Neural progenitor cell (in vitro differentiated cells): ENCODE results near the gene SMC4. TPM values are rescaled to one million over a fixed set of nuclear protein-coding genes. Genes with fewer than 3 reads are reported as not detected.

Source experiments
- DNase-seq: peaks from one replicate; pipeline ENCODE4 v3.0.0-alpha.2; 2016; ENCODE audit warnings: low spot score
- H2AFZ ChIP-seq: fragments of 200-600 bp; sonication (generic); replicated peaks from 2 replicates; pipeline ENCODE4 v1.6.1; 2016; ENCODE audit warnings: antibody characterized with exemption
- H3F3A ChIP-seq: fragments of 200-600 bp; sonication (generic); 2 replicates; pipeline ENCODE4 v1.6.1; 2016; ENCODE audit warnings: antibody characterized with exemption, low read depth
- H3K27ac ChIP-seq: fragments of 200-600 bp; sonication (generic); 2 replicates; pipeline ENCODE4 v1.5.1; 2016; ENCODE audit warnings: mild to moderate bottlenecking
- H3K27me3 ChIP-seq: fragments of 200-600 bp; sonication (generic); 2 replicates; pipeline ENCODE4 v1.6.1; 2016; ENCODE audit warnings: mild to moderate bottlenecking, moderate library complexity
- H3K36me3 ChIP-seq: fragments of 200-600 bp; sonication (generic); 2 replicates; pipeline ENCODE4 v1.5.1; 2016
- H3K4me1 ChIP-seq: fragments of 200-600 bp; sonication (generic); 2 replicates; pipeline ENCODE4 v1.6.1; 2016; ENCODE audit warnings: mixed run types
- H3K4me2 ChIP-seq: fragments of 200-600 bp; sonication (generic); 2 replicates; pipeline ENCODE4 v1.6.1; 2016
- H3K4me3 ChIP-seq: fragments of 200-600 bp; sonication (generic); 2 replicates; pipeline ENCODE4 v1.5.1; 2016
- H3K79me2 ChIP-seq: fragments of 200-600 bp; sonication (generic); 2 replicates; pipeline ENCODE4 v1.6.1; 2016; ENCODE audit warnings: low read depth
- H3K9ac ChIP-seq: fragments of 200-600 bp; sonication (generic); 2 replicates; pipeline ENCODE4 v1.6.1; 2016
- H3K9me3 ChIP-seq: fragments of 200-600 bp; sonication (generic); 2 replicates; pipeline ENCODE4 v1.5.1; 2016; ENCODE audit warnings: low read depth
- H4K20me1 ChIP-seq: fragments of 200-600 bp; sonication (generic); 2 replicates; pipeline ENCODE4 v1.6.1; 2016; ENCODE audit warnings: low read depth
- H3K27ac Mint-ChIP-seq: 3 replicates; pipeline ENCODE4 v1.8.0; 2021; ENCODE audit warnings: mixed read lengths
- H3K27me3 Mint-ChIP-seq: 2 replicates; pipeline ENCODE4 v1.8.0; 2022; ENCODE audit warnings: low read depth, mild to moderate bottlenecking, inconsistent platforms, moderate library complexity, mixed read lengths; ENCODE audit not compliant: insufficient read depth
- H3K36me3 Mint-ChIP-seq: 3 replicates; pipeline ENCODE4 v1.8.0; 2021; ENCODE audit warnings: mixed read lengths
- H3K4me1 Mint-ChIP-seq: 3 replicates; pipeline ENCODE4 v1.8.0; 2021; ENCODE audit warnings: mixed read lengths
- H3K4me3 Mint-ChIP-seq: 3 replicates; pipeline ENCODE4 v1.8.0; 2021; ENCODE audit warnings: mild to moderate bottlenecking, moderate library complexity, mixed read lengths
- H3K9me3 Mint-ChIP-seq: 3 replicates; pipeline ENCODE4 v1.8.0; 2020; ENCODE audit warnings: mixed read lengths
- EZH2 ChIP-seq: fragments of 200-600 bp; sonication (generic); IDR thresholded peaks from 2 replicates; pipeline ENCODE4 v1.6.1; 2017; ENCODE audit warnings: antibody characterized with exemption, mild to moderate bottlenecking, moderate library complexity
- EZH2phosphoT487 ChIP-seq: fragments of 200-600 bp; sonication (generic); IDR thresholded peaks from 2 replicates; pipeline ENCODE4 v1.6.1; 2017; ENCODE audit warnings: antibody characterized with exemption
- total RNA-seq: library from RNA; depleted of rRNA; stranded (reverse); fragments of >200 nt; gene quantifications from 2 replicates; pipeline ENCODE4 v1.2.3, GENCODE V29; 2015; ENCODE audit warnings: low replicate concordance
- TF ChIP-seq, protein P1 (sequence below): fragments of 200-600 bp; sonication (generic); IDR thresholded peaks from 2 replicates; pipeline ENCODE4 v1.5.1; 2017; ENCODE audit warnings: antibody characterized with exemption, mild to moderate bottlenecking

The SMC4 gene
- total RNA-seq, 1 donor from 2014 or later = 382 TPM

DNA sequence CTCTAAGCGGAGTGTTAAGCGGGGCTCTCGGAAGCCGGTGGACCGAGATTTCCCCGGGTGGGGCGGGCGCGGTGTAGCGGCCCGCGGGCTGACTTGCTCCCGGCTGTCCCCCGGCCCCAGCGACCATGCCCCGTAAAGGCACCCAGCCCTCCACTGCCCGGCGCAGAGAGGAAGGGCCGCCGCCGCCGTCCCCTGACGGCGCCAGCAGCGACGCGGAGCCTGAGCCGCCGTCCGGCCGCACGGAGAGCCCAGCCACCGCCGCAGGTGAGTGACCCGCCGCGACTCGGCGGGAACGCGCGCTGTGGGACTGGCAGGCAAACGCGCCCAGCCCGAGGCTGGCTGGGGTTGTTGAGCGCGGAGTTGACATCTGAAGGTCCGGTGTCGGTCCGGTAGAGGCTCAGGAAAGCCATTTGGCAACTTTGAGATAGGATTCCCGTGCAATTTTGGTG lies 1.3 kb downstream of the SMC4 start:
- peak overlapping the region; percentile 95 for H3K4me2 ChIP-seq
- peaks cover 38% of the 10 kb centered on the region for H3K4me1 ChIP-seq
- peak; percentile 57 for DNase-seq
- no peaks in the 10 kb centered on the region for H3K27me3 ChIP-seq
- peak overlapping the region; percentile 83 for H3K27ac Mint-ChIP-seq
- H3K79me2 ChIP-seq = peaks cover 96% of the 10 kb centered on the region
- peaks cover 16% of the 10 kb centered on the region for H3K36me3 Mint-ChIP-seq
- TF ChIP-seq EZH2phosphoT487 = no peak
- H3K4me1 Mint-ChIP-seq = peaks cover 45% of the 10 kb centered on the region
- H3K27me3 Mint-ChIP-seq = peaks cover 6% of the 10 kb centered on the region
- no peak overlapping the region for H2AFZ ChIP-seq
- peak overlapping the region; percentile 89 for H3K9ac ChIP-seq
- H3F3A ChIP-seq = peaks cover 9% of the 10 kb centered on the region
- peaks cover 60% of the 10 kb centered on the region for H4K20me1 ChIP-seq
- peak overlapping the region; percentile 96 for H3K4me3 Mint-ChIP-seq
- H3K36me3 ChIP-seq = peaks cover 14% of the 10 kb centered on the region
- H3K9me3 Mint-ChIP-seq = no peaks in the 10 kb centered on the region
- H3K4me3 ChIP-seq = peak overlapping the region; percentile 95
- no peaks in the 10 kb centered on the region for H3K9me3 ChIP-seq
- no peak overlapping the region for H3K27ac ChIP-seq

DNA sequence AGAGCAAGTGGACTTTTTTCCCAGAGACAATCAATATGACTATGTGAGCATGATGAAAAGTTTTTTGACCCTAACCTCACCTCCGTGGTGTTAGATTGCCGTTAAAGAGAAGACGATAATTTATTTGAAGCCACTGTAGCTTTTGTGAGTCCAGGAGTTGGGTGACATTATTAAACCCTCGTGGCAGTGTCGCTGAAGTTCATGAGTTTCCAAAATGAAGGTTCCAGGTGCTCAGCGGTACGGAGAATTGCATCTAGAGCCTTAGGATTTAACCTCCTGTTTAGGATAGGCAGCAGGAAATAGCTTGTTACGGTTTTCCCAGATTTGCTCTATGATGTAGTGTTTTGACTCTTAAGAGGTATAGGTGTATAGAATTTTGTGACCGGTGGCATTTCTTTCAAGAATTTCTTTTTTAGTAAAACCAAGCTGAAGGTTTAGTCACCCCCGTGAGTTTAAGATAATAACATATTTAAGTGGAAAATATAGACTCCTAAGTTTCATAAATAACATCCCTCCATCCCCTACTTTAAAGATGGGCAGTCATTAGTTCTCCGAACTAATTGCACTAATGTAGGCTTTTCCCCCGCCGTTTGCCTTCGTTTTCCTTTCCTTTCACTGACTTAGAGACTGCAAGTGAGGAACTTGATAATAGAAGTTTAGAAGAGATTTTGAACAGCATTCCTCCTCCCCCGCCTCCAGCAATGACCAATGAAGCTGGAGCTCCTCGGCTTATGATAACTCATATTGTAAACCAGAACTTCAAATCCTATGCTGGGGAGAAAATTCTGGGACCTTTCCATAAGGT lies 2.0 kb downstream of the SMC4 start:
- H3K27ac Mint-ChIP-seq = peak overlapping the region; percentile 83
- H3K9me3 Mint-ChIP-seq = no peaks in the 10 kb centered on the region
- Histone ChIP-seq H3K79me2 (peaks cover 96% of the 10 kb centered on the region), H3K4me1 (peaks cover 31% of the 10 kb centered on the region), H3K4me2 (peak overlapping the region; percentile 95), H3K36me3 (peaks cover 21% of the 10 kb centered on the region), H3F3A (peaks cover 9% of the 10 kb centered on the region), H3K4me3 (peak overlapping the region; percentile 95), H2AFZ (no peak overlapping the region), H4K20me1 (peaks cover 60% of the 10 kb centered on the region), H3K9me3 (no peaks in the 10 kb centered on the region), H3K27ac (no peak overlapping the region), H3K9ac (peak overlapping the region; percentile 89), H3K27me3 (no peaks in the 10 kb centered on the region)
- H3K36me3 Mint-ChIP-seq = peaks cover 19% of the 10 kb centered on the region
- peak overlapping the region; percentile 96 for H3K4me3 Mint-ChIP-seq
- no peak for TF ChIP-seq EZH2phosphoT487
- no peak for TF ChIP-seq EZH2
- TF ChIP-seq, protein P1, sequence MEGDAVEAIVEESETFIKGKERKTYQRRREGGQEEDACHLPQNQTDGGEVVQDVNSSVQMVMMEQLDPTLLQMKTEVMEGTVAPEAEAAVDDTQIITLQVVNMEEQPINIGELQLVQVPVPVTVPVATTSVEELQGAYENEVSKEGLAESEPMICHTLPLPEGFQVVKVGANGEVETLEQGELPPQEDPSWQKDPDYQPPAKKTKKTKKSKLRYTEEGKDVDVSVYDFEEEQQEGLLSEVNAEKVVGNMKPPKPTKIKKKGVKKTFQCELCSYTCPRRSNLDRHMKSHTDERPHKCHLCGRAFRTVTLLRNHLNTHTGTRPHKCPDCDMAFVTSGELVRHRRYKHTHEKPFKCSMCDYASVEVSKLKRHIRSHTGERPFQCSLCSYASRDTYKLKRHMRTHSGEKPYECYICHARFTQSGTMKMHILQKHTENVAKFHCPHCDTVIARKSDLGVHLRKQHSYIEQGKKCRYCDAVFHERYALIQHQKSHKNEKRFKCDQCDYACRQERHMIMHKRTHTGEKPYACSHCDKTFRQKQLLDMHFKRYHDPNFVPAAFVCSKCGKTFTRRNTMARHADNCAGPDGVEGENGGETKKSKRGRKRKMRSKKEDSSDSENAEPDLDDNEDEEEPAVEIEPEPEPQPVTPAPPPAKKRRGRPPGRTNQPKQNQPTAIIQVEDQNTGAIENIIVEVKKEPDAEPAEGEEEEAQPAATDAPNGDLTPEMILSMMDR = no peak
- peak; percentile 32 for DNase-seq
- peaks cover 6% of the 10 kb centered on the region for H3K27me3 Mint-ChIP-seq
- H3K4me1 Mint-ChIP-seq = peaks cover 41% of the 10 kb centered on the region

DNA sequence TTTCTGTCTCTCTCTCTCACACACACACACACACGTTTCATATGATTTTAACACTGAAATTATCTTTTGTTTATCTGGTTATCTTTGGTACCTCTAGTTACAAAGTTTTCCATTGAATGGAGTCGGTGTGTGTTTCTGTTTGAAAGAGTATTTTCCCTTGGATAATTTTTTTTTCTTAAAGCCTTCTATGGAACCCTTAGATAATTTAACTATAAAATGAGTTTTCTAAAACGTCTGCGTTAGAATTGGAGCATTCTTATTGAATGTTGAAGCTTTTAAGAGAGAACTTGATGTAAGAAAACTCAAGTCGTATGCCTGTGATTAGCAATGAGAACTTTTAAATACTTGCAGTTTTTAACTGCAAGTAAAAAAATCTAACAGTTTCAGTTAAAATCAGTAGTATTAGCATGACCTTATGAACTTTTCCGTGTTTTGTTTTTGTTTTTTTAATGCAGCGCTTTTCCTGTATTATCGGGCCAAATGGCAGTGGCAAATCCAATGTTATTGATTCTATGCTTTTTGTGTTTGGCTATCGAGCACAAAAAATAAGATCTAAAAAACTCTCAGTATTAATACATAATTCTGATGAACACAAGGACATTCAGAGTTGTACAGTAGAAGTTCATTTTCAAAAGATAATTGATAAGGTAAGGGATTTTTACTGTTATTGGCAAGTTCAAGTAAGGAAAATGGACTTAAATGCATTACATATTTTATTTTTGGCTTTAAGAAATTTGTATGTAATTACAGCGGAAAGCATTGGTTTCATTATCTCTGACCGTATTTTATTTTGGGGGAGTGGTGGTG lies 3.0 kb downstream of the SMC4 start:
- no peak for DNase-seq
- Histone ChIP-seq H4K20me1 (peaks cover 60% of the 10 kb centered on the region), H3F3A (peaks cover 9% of the 10 kb centered on the region), H3K4me1 (peaks cover 30% of the 10 kb centered on the region), H3K9me3 (no peaks in the 10 kb centered on the region), H3K27ac (no peak overlapping the region), H3K27me3 (no peaks in the 10 kb centered on the region), H3K4me2 (peak overlapping the region; percentile 95), H3K36me3 (peaks cover 27% of the 10 kb centered on the region), H3K4me3 (peak overlapping the region; percentile 95), H3K9ac (peak overlapping the region; percentile 89), H3K79me2 (peaks cover 96% of the 10 kb centered on the region), H2AFZ (no peak overlapping the region)
- TF ChIP-seq EZH2 = no peak
- TF ChIP-seq, protein P1 = no peak
- TF ChIP-seq EZH2phosphoT487 = no peak
- peaks cover 41% of the 10 kb centered on the region for H3K4me1 Mint-ChIP-seq
- no peaks in the 10 kb centered on the region for H3K9me3 Mint-ChIP-seq
- peak overlapping the region; percentile 18 for H3K27ac Mint-ChIP-seq
- H3K4me3 Mint-ChIP-seq = peak overlapping the region; percentile 96
- H3K36me3 Mint-ChIP-seq = peaks cover 19% of the 10 kb centered on the region
- peaks cover 6% of the 10 kb centered on the region for H3K27me3 Mint-ChIP-seq
